Hepatocyte (in vitro differentiated cells): ENCODE data around the gene CLCN7. TPM values are rescaled to one million over a fixed set of nuclear protein-coding genes. Genes with fewer than 3 reads are reported as not detected.

Experiments
- DNase-seq: peaks from one replicate; pipeline ENCODE4 v3.0.0-alpha.2; 2016; ENCODE audit warnings: low spot score
- H2AFZ ChIP-seq: fragments of 200-600 bp; sonication (generic); 2 replicates; pipeline ENCODE4 v1.6.0; 2016; ENCODE audit warnings: antibody characterized with exemption, mild to moderate bottlenecking
- H3K27ac ChIP-seq: fragments of 200-600 bp; sonication (generic); 2 replicates; pipeline ENCODE4 v1.5.1; 2016; ENCODE audit warnings: mild to moderate bottlenecking
- H3K27me3 ChIP-seq: fragments of 200-600 bp; sonication (generic); 2 replicates; pipeline ENCODE4 v1.6.1; 2016
- H3K36me3 ChIP-seq: fragments of 200-600 bp; sonication (generic); replicated peaks from 2 replicates; pipeline ENCODE4 v1.5.1; 2016; ENCODE audit warnings: low read depth; ENCODE audit not compliant: insufficient read depth
- H3K4me1 ChIP-seq: fragments of 200-600 bp; sonication (generic); 2 replicates; pipeline ENCODE4 v1.5.1; 2016; ENCODE audit warnings: mild to moderate bottlenecking, moderate library complexity; ENCODE audit not compliant: insufficient read depth
- H3K4me2 ChIP-seq: fragments of 200-600 bp; sonication (generic); 2 replicates; pipeline ENCODE4 v1.6.0; 2016
- H3K4me3 ChIP-seq: fragments of 200-600 bp; sonication (generic); 2 replicates; pipeline ENCODE4 v1.5.1; 2016; ENCODE audit warnings: mild to moderate bottlenecking
- H3K79me2 ChIP-seq: fragments of 200-600 bp; sonication (generic); 2 replicates; pipeline ENCODE4 v1.6.0; 2017; ENCODE audit warnings: mild to moderate bottlenecking
- H3K9me2 ChIP-seq: fragments of 200-600 bp; sonication (generic); replicated peaks from 2 replicates; pipeline ENCODE4 v1.6.0; 2017; ENCODE audit warnings: mild to moderate bottlenecking; ENCODE audit not compliant: insufficient read depth
- H3K9me3 ChIP-seq: fragments of 200-600 bp; sonication (generic); 2 replicates; pipeline ENCODE4 v1.5.1; 2016; ENCODE audit warnings: low read depth, mild to moderate bottlenecking
- H4K20me1 ChIP-seq: fragments of 200-600 bp; sonication (generic); 2 replicates; pipeline ENCODE4 v1.6.0; 2016; ENCODE audit warnings: mild to moderate bottlenecking; ENCODE audit not compliant: insufficient read depth, poor library complexity, severe bottlenecking
- CTCF ChIP-seq: fragments of 200-600 bp; sonication (generic); IDR thresholded peaks from 2 replicates; pipeline ENCODE4 v1.5.1; 2016; ENCODE audit warnings: antibody characterized with exemption, mild to moderate bottlenecking; ENCODE audit not compliant: poor library complexity
- EZH2 ChIP-seq: fragments of 200-600 bp; sonication (generic); IDR thresholded peaks from 2 replicates; pipeline ENCODE4 v1.6.1; 2016; ENCODE audit warnings: antibody characterized with exemption, mild to moderate bottlenecking, borderline replicate concordance
- EZH2phosphoT487 ChIP-seq: fragments of 200-600 bp; sonication (generic); IDR thresholded peaks from one replicate; pipeline ENCODE4 v1.6.1; 2018; ENCODE audit warnings: antibody characterized with exemption, mild to moderate bottlenecking, low read depth, moderate library complexity; ENCODE audit not compliant: unreplicated experiment, severe bottlenecking
- WGBS: methylation state at CpG from one replicate; pipeline ENCODE4 v1.1.6; 2016; ENCODE audit warnings: low lambda C conversion rate; ENCODE audit errors: missing lambda C conversion rate; 5-methylcytosine and 5-hydroxymethylcytosine counted together
- polyA plus RNA-seq: library from polyadenylated mRNA; unstranded; fragments of >200 nt; fragmentation: Nextera tagmentation; extraction: Ambion mirVana; gene quantifications from 2 replicates; pipeline ENCODE4 v1.2.1, GENCODE V29; 2016
- total RNA-seq: library from RNA; depleted of rRNA; stranded (reverse); fragments of >200 nt; gene quantifications from 2 replicates; pipeline ENCODE4 v1.2.3, GENCODE V29; 2014

CLCN7 gene
- total and polyA plus RNA-seq, 2 experiments from 2014 or later = 56.3 to 107 TPM

GRCh38 chr16:1496464-1496863 is 21.6 kb upstream of the CLCN7 start:
- Histone ChIP-seq H3K9me2 (no peaks in the 10 kb centered on the region), H3K4me3 (no peak overlapping the region), H3K27ac (no peak overlapping the region), H3K4me1 (peaks cover 13% of the 10 kb centered on the region), H3K27me3 (no peaks in the 10 kb centered on the region), H3K36me3 (no peaks in the 10 kb centered on the region), H2AFZ (no peak overlapping the region), H4K20me1 (no peaks in the 10 kb centered on the region), H3K4me2 (no peak overlapping the region), H3K79me2 (peaks cover 17% of the 10 kb centered on the region), H3K9me3 (no peaks in the 10 kb centered on the region)
- TF ChIP-seq EZH2phosphoT487 (no peak), EZH2 (no peak), CTCF (no peak)
- no peak for DNase-seq
- WGBS = 96% methylated on average over 25 of the region's 25 CpGs

- Histone ChIP-seq H3K4me3 (no peak overlapping the region), H3K27me3 (no peaks in the 10 kb centered on the region), H3K27ac (no peak overlapping the region), H4K20me1 (no peaks in the 10 kb centered on the region), H3K79me2 (peaks cover 17% of the 10 kb centered on the region), H3K9me3 (no peaks in the 10 kb centered on the region), H2AFZ (no peak overlapping the region), H3K4me2 (no peak overlapping the region), H3K4me1 (peaks cover 13% of the 10 kb centered on the region), H3K36me3 (no peaks in the 10 kb centered on the region), H3K9me2 (no peaks in the 10 kb centered on the region)
- 98% methylated on average over 23 of the region's 25 CpGs for WGBS
- DNase-seq = no peak
- TF ChIP-seq EZH2 (no peak), CTCF (no peak), EZH2phosphoT487 (no peak)
These were observed 21.0 kb upstream of the CLCN7 start for GRCh38 chr16:1495889-1496262.

GRCh38 chr16:1495211-1495888 is 20.5 kb upstream of the CLCN7 start:
- WGBS = 97% methylated on average over 37 of the region's 39 CpGs
- H3K4me1 ChIP-seq = peaks cover 13% of the 10 kb centered on the region
- no peak overlapping the region for H3K4me2 ChIP-seq
- H3K9me2 ChIP-seq = no peaks in the 10 kb centered on the region
- no peaks in the 10 kb centered on the region for H3K36me3 ChIP-seq
- H3K27me3 ChIP-seq = no peaks in the 10 kb centered on the region
- no peak overlapping the region for H3K4me3 ChIP-seq
- no peak for TF ChIP-seq CTCF
- TF ChIP-seq EZH2 = no peak
- no peak for TF ChIP-seq EZH2phosphoT487
- H3K27ac ChIP-seq = no peak overlapping the region
- no peak overlapping the region for H2AFZ ChIP-seq
- no peaks in the 10 kb centered on the region for H4K20me1 ChIP-seq
- peaks cover 17% of the 10 kb centered on the region for H3K79me2 ChIP-seq
- H3K9me3 ChIP-seq = no peaks in the 10 kb centered on the region
- DNase-seq = no peak

GRCh38 chr16:1494711-1495110 is 19.9 kb upstream of the CLCN7 start:
- Histone ChIP-seq H3K79me2 (peaks cover 17% of the 10 kb centered on the region), H3K27me3 (no peaks in the 10 kb centered on the region), H3K9me3 (no peaks in the 10 kb centered on the region), H3K27ac (no peak overlapping the region), H3K36me3 (no peaks in the 10 kb centered on the region), H4K20me1 (no peaks in the 10 kb centered on the region), H3K9me2 (no peaks in the 10 kb centered on the region), H3K4me3 (no peak overlapping the region), H3K4me2 (peak overlapping the region; percentile 88), H3K4me1 (peaks cover 13% of the 10 kb centered on the region), H2AFZ (no peak overlapping the region)
- no peak for DNase-seq
- no peak for TF ChIP-seq EZH2
- no peak for TF ChIP-seq EZH2phosphoT487
- no peak for TF ChIP-seq CTCF
- 88% methylated on average over 13 of the region's 13 CpGs for WGBS
